SU-DHL-6 (cell line): ENCODE results near the gene DLX4.

Experiments used
- EZH2phosphoT487 ChIP-seq: fragments of 200-600 bp; sonication (generic), shearing (Covaris generic); conservative IDR thresholded peaks from 2 replicates; pipeline ENCODE4 v1.6.1; 2018; ENCODE audit warnings: mild to moderate bottlenecking, antibody characterized with exemption, low read length, moderate library complexity, mixed read lengths
- TF ChIP-seq, protein P1 (sequence below): fragments of 200-600 bp; sonication (generic); IDR thresholded peaks from one replicate; pipeline ENCODE4 v1.5.1; 2017; ENCODE audit warnings: antibody characterized with exemption, mild to moderate bottlenecking, low read length, moderate library complexity; ENCODE audit not compliant: insufficient read depth, poor library complexity, severe bottlenecking

DNA sequence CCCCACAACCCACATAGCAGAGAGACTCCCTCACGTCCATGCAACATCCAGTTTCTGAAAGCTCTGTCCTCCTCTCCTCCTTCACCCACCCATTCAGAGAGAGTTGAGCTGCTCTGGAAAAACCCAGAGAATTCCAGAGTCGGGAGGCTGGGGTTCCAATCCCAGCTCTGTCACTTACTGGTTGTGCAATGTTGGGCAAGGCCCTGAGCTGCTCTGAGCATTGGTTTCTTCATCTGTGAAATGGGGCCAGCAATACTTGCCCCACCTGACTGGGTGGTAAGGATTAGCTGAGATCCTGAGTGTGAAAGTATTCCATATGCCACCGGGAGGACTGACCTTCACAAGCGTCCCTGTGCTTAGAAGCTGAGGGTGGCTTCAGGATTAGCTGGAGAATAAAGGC is 12.2 kb upstream of the DLX4 start:
- TF ChIP-seq, protein P1, sequence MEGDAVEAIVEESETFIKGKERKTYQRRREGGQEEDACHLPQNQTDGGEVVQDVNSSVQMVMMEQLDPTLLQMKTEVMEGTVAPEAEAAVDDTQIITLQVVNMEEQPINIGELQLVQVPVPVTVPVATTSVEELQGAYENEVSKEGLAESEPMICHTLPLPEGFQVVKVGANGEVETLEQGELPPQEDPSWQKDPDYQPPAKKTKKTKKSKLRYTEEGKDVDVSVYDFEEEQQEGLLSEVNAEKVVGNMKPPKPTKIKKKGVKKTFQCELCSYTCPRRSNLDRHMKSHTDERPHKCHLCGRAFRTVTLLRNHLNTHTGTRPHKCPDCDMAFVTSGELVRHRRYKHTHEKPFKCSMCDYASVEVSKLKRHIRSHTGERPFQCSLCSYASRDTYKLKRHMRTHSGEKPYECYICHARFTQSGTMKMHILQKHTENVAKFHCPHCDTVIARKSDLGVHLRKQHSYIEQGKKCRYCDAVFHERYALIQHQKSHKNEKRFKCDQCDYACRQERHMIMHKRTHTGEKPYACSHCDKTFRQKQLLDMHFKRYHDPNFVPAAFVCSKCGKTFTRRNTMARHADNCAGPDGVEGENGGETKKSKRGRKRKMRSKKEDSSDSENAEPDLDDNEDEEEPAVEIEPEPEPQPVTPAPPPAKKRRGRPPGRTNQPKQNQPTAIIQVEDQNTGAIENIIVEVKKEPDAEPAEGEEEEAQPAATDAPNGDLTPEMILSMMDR: no peak
- TF ChIP-seq EZH2phosphoT487: no peak
